Measurements from ENCODE around the gene CDH23. TPM values are rescaled to one million over a fixed set of nuclear protein-coding genes. Genes with fewer than 3 reads are reported as not detected.

The CDH23 gene
- total and polyA plus RNA-seq, 9 of the 15 experiments (the other 6 are each of a cell fraction or from before 2014, with no cell fraction given) = 0.18 to 1.2 (median 0.47) TPM

DNA sequence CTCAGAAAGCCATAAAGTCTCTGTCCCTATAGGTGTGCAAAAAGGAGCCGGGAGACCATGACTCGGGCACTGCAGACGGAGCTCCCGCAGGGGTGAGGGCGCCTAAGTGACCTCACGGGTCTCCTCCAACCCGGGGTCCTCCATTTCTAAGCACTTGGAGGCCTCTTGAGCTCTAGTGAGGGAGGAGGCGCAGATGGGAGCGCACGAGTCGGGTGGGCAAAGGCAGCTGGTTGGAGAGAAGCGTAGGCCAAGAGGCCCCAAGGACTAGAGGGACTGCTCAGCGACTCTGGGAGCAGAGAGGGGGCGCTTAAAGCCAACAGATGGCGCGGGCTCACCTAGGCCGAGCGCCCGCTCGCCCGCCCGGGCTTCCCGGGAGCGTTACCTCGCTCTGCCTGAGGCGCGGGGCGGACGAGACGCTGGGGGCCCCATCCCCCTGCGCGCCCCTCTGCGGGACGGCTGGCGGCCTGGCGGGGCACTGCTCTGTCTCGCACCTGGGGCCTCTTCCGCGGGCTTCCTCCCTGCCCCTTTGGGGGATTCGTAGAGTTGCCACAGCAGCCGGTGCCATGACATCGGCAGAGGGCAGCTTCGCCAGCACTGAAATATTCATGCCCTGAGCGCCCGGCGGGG lies 523 bp upstream of the CDH23 start:
- in situ Hi-C loops (cut with MboI) = no loop called here
- Histone ChIP-seq H3K36me3 (ENCODE audit: control insufficient read depth, insufficient read depth, low read length) (no peaks in the 10 kb centered on the region), H3K9ac (ENCODE audit: insufficient read depth in 1 of 2, low read depth in 2 of 2, low read length in 2 of 2) (peak overlapping the region in 1 of 2 experiments; percentile 43; a peak in 1 of 4 replicates), H3K27me3 (ENCODE audit: control insufficient read depth in 2 of 2, insufficient read depth in 2 of 2, low read length in 2 of 2) (peaks cover 64 to 91% of the 10 kb centered on the region in 2 experiments), H3K4me3 (no peak overlapping the region), H3K9me1 (ENCODE audit: control insufficient read depth, insufficient read depth, low read length) (no peaks in the 10 kb centered on the region), H2AFZ (ENCODE audit: low read depth, low read length) (0 out of 2 replicates have a peak overlapping the region, but pooled peaks have one; percentile 48), H3K4me2 (ENCODE audit: insufficient read depth, low read length) (peak overlapping the region; percentile 26; the same call in 1 of the 2 replicates), H3K9me3 (replicated peaks; ENCODE audit: control insufficient read depth, insufficient read depth, low read depth, low read length) (no peaks in the 10 kb centered on the region), H4K20me1 (replicated peaks; ENCODE audit: control insufficient read depth, insufficient read depth, low read length) (peaks cover 16% of the 10 kb centered on the region), H3K4me1 (replicated peaks in 1 of 2; ENCODE audit: control insufficient read depth in 2 of 2, insufficient read depth in 2 of 2, low read length in 2 of 2) (peaks cover 0 to 20% of the 10 kb centered on the region in 2 experiments; a peak in 2 of 5 replicates), H3K79me2 (ENCODE audit: control insufficient read depth, insufficient read depth, low read length) (no peaks in the 10 kb centered on the region), H3K27ac (ENCODE audit: extremely low read depth, low read depth, low read length) (no peak overlapping the region)
- POLR2A ChIA-PET = interaction anchor here (0.6 to 0.7 kb wide), 2 partner anchors 38 to 62 kb away, joined by 3 to 4 read pairs; no protein-coding TSS in a partner anchor
- intact Hi-C loops (cut with micrococcal nuclease) = loop anchor here (5.0 kb wide), 3 partner anchors 76 to 416 kb away; no protein-coding TSS in a partner anchor
- CTCF ChIA-PET (ENCODE audit: low intra/inter-chr PET ratio) = interaction anchor here (0.7 kb wide), 1 partner anchor 300 kb away, joined by 3 read pairs; no protein-coding TSS in a partner anchor
- WGBS (ENCODE audit: insufficient coverage, low coverage, missing lambda C conversion rate) = 29% methylated on average over 41 of the region's 46 CpGs
- ATAC-seq (peak; percentile 92), DNase-seq (ENCODE audit: extremely low read depth in 1 of 4, low spot score in 3 of 4) (peak; percentile 57 to 63 (median 59)), FAIRE-seq (no peak)
- BruUV-seq (replicated peaks) = no TSS peak
- TF ChIP-seq CSDE1 (IDR thresholded peaks at IDR 0.05) (no peak), RAD21 (CRISPR knock-in tag; conservative IDR thresholded peaks at IDR 0.05 in 1 of 2, IDR thresholded peaks at IDR 0.05 in 1 of 2) (peak; percentile 61 to 80), CAMTA2 (CRISPR knock-in tag; conservative IDR thresholded peaks at IDR 0.05) (no peak), FOXA3 (CRISPR knock-in tag; conservative IDR thresholded peaks at IDR 0.05 in 1 of 2, IDR thresholded peaks at IDR 0.05 in 1 of 2) (no peak), NUFIP1 (IDR thresholded peaks at IDR 0.05; ENCODE audit: partially characterized antibody) (no peak), CBX2 (IDR thresholded peaks at IDR 0.05; ENCODE audit: insufficient read depth, low read length, poor library complexity, severe bottlenecking) (no peak), HOXB6 (CRISPR knock-in tag; IDR thresholded peaks at IDR 0.05; ENCODE audit: borderline replicate concordance) (no peak), ZNF24 (IDR thresholded peaks at IDR 0.05) (no peak), PCBP1 (IDR thresholded peaks at IDR 0.05; ENCODE audit: low read depth, low read length, poor library complexity, severe bottlenecking) (peak; percentile 25), FOS (IDR thresholded peaks at IDR 0.05; ENCODE audit: extremely low read depth, insufficient read length) (no peak)
- TF ChIP-seq, protein P1, sequence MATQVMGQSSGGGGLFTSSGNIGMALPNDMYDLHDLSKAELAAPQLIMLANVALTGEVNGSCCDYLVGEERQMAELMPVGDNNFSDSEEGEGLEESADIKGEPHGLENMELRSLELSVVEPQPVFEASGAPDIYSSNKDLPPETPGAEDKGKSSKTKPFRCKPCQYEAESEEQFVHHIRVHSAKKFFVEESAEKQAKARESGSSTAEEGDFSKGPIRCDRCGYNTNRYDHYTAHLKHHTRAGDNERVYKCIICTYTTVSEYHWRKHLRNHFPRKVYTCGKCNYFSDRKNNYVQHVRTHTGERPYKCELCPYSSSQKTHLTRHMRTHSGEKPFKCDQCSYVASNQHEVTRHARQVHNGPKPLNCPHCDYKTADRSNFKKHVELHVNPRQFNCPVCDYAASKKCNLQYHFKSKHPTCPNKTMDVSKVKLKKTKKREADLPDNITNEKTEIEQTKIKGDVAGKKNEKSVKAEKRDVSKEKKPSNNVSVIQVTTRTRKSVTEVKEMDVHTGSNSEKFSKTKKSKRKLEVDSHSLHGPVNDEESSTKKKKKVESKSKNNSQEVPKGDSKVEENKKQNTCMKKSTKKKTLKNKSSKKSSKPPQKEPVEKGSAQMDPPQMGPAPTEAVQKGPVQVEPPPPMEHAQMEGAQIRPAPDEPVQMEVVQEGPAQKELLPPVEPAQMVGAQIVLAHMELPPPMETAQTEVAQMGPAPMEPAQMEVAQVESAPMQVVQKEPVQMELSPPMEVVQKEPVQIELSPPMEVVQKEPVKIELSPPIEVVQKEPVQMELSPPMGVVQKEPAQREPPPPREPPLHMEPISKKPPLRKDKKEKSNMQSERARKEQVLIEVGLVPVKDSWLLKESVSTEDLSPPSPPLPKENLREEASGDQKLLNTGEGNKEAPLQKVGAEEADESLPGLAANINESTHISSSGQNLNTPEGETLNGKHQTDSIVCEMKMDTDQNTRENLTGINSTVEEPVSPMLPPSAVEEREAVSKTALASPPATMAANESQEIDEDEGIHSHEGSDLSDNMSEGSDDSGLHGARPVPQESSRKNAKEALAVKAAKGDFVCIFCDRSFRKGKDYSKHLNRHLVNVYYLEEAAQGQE (IDR thresholded peaks at IDR 0.05; ENCODE audit: borderline replicate concordance) = peak; percentile 73
- TF ChIP-seq, protein P1 (CRISPR knock-in tag; IDR thresholded peaks at IDR 0.05; ENCODE audit: low read depth) = no peak
